Measurements from ENCODE around the gene SULT1C4. TPM values are rescaled to one million over a fixed set of nuclear protein-coding genes. Genes with fewer than 3 reads are reported as not detected.

Gene SULT1C4
- total RNA-seq, 2 experiments from 2014 or later = not detected

- H3K4me3 Mint-ChIP-seq = no peak overlapping the region
- Histone ChIP-seq H3K27ac (ENCODE audit: low read depth in 1 of 2, low read length in 2 of 2) (no peak overlapping the region), H3K4me1 (ENCODE audit: insufficient read depth, low read length) (no peaks in the 10 kb centered on the region), H3K27me3 (ENCODE audit: control insufficient read depth in 1 of 2, insufficient read depth in 2 of 2, low read length in 2 of 2) (peaks cover 8 to 15% of the 10 kb centered on the region in 2 experiments), H3K4me3 (ENCODE audit: low read length) (no peak overlapping the region), H3K9me3 (ENCODE audit: control insufficient read depth in 1 of 2, insufficient read depth in 1 of 2, low read length in 2 of 2) (peaks cover 0 to 5% of the 10 kb centered on the region in 2 experiments), H3K36me3 (ENCODE audit: insufficient read depth, low read length) (no peaks in the 10 kb centered on the region)
- peaks cover 33% of the 10 kb centered on the region for H3K27me3 Mint-ChIP-seq
- no peak for TF ChIP-seq CTCF (IDR thresholded peaks at IDR 0.05)
- DNase-seq = no peak
- ChIA-PET POLR2A (interaction anchor here (0.6 kb wide), 1 partner anchor 235 kb away, joined by 3 read pairs; no protein-coding TSS in a partner anchor), CTCF (no interaction called here)
- no peaks in the 10 kb centered on the region for H3K36me3 Mint-ChIP-seq (ENCODE audit: low read depth)
- ATAC-seq (ENCODE audit: poor library complexity) = no peak
- H3K4me1 Mint-ChIP-seq (ENCODE audit: low read depth) = no peaks in the 10 kb centered on the region
- H3K27ac Mint-ChIP-seq = no peak overlapping the region
- H3K9me3 Mint-ChIP-seq = no peaks in the 10 kb centered on the region
- intact Hi-C loops (cut with DNase I, micrococcal nuclease) = no loop called here
These were observed 28.8 kb upstream of the SULT1C4 start for GRCh38 chr2:108348816-108349570.

- intact Hi-C loops (cut with DNase I, micrococcal nuclease) = no loop called here
- no peak for ATAC-seq (ENCODE audit: poor library complexity)
- no peak for TF ChIP-seq CTCF (IDR thresholded peaks at IDR 0.05)
These were observed 28.2 kb upstream of the SULT1C4 start for GRCh38 chr2:108349571-108349928.

GRCh38 chr2:108351889-108352288, 25.9 kb upstream of the SULT1C4 start:
- Mint-ChIP-seq H3K9me3 (no peaks in the 10 kb centered on the region), H3K36me3 (ENCODE audit: low read depth) (no peaks in the 10 kb centered on the region), H3K4me1 (ENCODE audit: low read depth) (no peaks in the 10 kb centered on the region), H3K27me3 (peaks cover 36% of the 10 kb centered on the region), H3K27ac (no peak overlapping the region), H3K4me3 (no peak overlapping the region)
- POLR2A ChIA-PET = no interaction called here
- Histone ChIP-seq H3K4me3 (ENCODE audit: low read length) (no peak overlapping the region), H3K36me3 (ENCODE audit: insufficient read depth, low read length) (no peaks in the 10 kb centered on the region), H3K4me1 (ENCODE audit: insufficient read depth, low read length) (no peaks in the 10 kb centered on the region), H3K27ac (ENCODE audit: low read depth in 1 of 2, low read length in 2 of 2) (no peak overlapping the region), H3K27me3 (ENCODE audit: control insufficient read depth in 1 of 2, insufficient read depth in 2 of 2, low read length in 2 of 2) (peaks cover 4 to 10% of the 10 kb centered on the region in 2 experiments), H3K9me3 (ENCODE audit: control insufficient read depth in 1 of 2, insufficient read depth in 1 of 2, low read length in 2 of 2) (no peaks in the 10 kb centered on the region)
- DNase-seq (no peak), ATAC-seq (ENCODE audit: poor library complexity) (no peak)
- CTCF ChIA-PET = no interaction called here
- TF ChIP-seq CTCF (IDR thresholded peaks at IDR 0.05) = no peak
- intact Hi-C loops (cut with DNase I, micrococcal nuclease) = loop anchor here in 1 of 2 experiments (2.0 kb wide), 1 partner anchor 231 kb away; no protein-coding TSS in a partner anchor

More at GRCh38 chr2:108349571-108349928, 28.2 kb upstream of the SULT1C4 start:
- CTCF ChIA-PET = no interaction called here
- H3K36me3 Mint-ChIP-seq (ENCODE audit: low read depth) = no peaks in the 10 kb centered on the region
- H3K4me3 Mint-ChIP-seq = no peak overlapping the region
- no peaks in the 10 kb centered on the region for H3K4me1 Mint-ChIP-seq (ENCODE audit: low read depth)
- Histone ChIP-seq H3K4me1 (ENCODE audit: insufficient read depth, low read length) (no peaks in the 10 kb centered on the region), H3K9me3 (ENCODE audit: control insufficient read depth in 1 of 2, insufficient read depth in 1 of 2, low read length in 2 of 2) (peaks cover 0 to 5% of the 10 kb centered on the region in 2 experiments), H3K27me3 (ENCODE audit: control insufficient read depth in 1 of 2, insufficient read depth in 2 of 2, low read length in 2 of 2) (peaks cover 8 to 15% of the 10 kb centered on the region in 2 experiments), H3K4me3 (ENCODE audit: low read length) (no peak overlapping the region), H3K36me3 (ENCODE audit: insufficient read depth, low read length) (no peaks in the 10 kb centered on the region), H3K27ac (ENCODE audit: low read depth in 1 of 2, low read length in 2 of 2) (no peak overlapping the region)
- POLR2A ChIA-PET = no interaction called here
- peaks cover 36% of the 10 kb centered on the region for H3K27me3 Mint-ChIP-seq
- H3K27ac Mint-ChIP-seq = no peak overlapping the region
- DNase-seq = no peak
- H3K9me3 Mint-ChIP-seq = no peaks in the 10 kb centered on the region

All from CD4-positive, alpha-beta T cell (primary cell).